IMR-90 (cell line): Measurements from ENCODE around the gene LRRFIP1. TPM values are rescaled to one million over a fixed set of nuclear protein-coding genes. Genes with fewer than 3 reads are reported as not detected.

Experiments
- ATAC-seq: fragments of 200-7000 bp; cut with Tn5 transposase; 2 replicates; pipeline ENCODE4 v1.9.1; 2020; ENCODE audit warnings: low read depth, mild to moderate bottlenecking, moderate library complexity
- BruUV-seq: library from RNA; stranded (reverse); fragments of 400-500 nt; replicated peaks from 2 replicates; lab custom pipeline; 2021; lab: Mats Ljungman, UMichigan
- CTCF ChIA-PET: fragments of 300-600 bp; formaldehyde crosslinking; extraction: SDS; loops from one replicate; lab custom pipeline; 2021; ENCODE audit warnings: antibody characterized with exemption; lab: Yijun Ruan, JAX
- POLR2A ChIA-PET: fragments of 300-600 bp; sonication (Branson Sonifier 250); formaldehyde crosslinking; loops from one replicate; lab custom pipeline; 2022; ENCODE audit warnings: antibody characterized with exemption; ENCODE audit not compliant: unreplicated experiment; lab: Charles Lee
- DNase-seq: peaks from one replicate; pipeline ENCODE4 v3.0.0; 2013
- H2AFZ ChIP-seq: replicated peaks from 2 replicates; pipeline ENCODE3; 2013; ENCODE audit warnings: low read length, mild to moderate bottlenecking; ENCODE audit not compliant: poor library complexity
- H2AK5ac ChIP-seq: 2 replicates; pipeline ENCODE4 v1.6.1; 2013; ENCODE audit warnings: low read depth, low read length, inconsistent platforms
- H2AK9ac ChIP-seq: replicated peaks from 2 replicates; pipeline ENCODE3; 2013; ENCODE audit warnings: mild to moderate bottlenecking, low read depth, low read length, moderate library complexity; ENCODE audit not compliant: poor library complexity
- H2BK120ac ChIP-seq: 2 replicates; pipeline ENCODE4 v1.6.1; 2013; ENCODE audit warnings: low read depth, low read length, inconsistent platforms
- H2BK15ac ChIP-seq: 3 replicates; pipeline ENCODE4 v1.6.1; 2013; ENCODE audit warnings: low read depth, low read length, inconsistent platforms
- H2BK20ac ChIP-seq: 2 replicates; pipeline ENCODE4 v1.6.1; 2013; ENCODE audit warnings: low read depth, mild to moderate bottlenecking, inconsistent platforms, low read length, moderate library complexity
- H2BK5ac ChIP-seq: 2 replicates; pipeline ENCODE4 v1.6.1; 2013; ENCODE audit warnings: mild to moderate bottlenecking, low read depth, low read length, inconsistent platforms; ENCODE audit not compliant: poor library complexity, severe bottlenecking
- H3K14ac ChIP-seq: replicated peaks from 2 replicates; pipeline ENCODE4 v1.6.1; 2013; ENCODE audit warnings: low read depth, low read length, inconsistent platforms
- H3K18ac ChIP-seq: 2 replicates; pipeline ENCODE4 v1.6.1; 2013; ENCODE audit warnings: low read depth, low read length, control low read depth
- H3K23ac ChIP-seq: 2 replicates; pipeline ENCODE4 v1.6.1; 2013; ENCODE audit warnings: low read depth, low read length, inconsistent platforms
- H3K27ac ChIP-seq: 2 replicates; pipeline ENCODE4 v1.5.1; 2013; ENCODE audit warnings: mild to moderate bottlenecking, control low read depth, low read length; ENCODE audit not compliant: insufficient read depth
- H3K27me3 ChIP-seq: 2 replicates; pipeline ENCODE4 v1.6.1; 2013; ENCODE audit warnings: low read length; ENCODE audit not compliant: control insufficient read depth, insufficient read depth
- H3K36me3 ChIP-seq: 2 replicates; pipeline ENCODE4 v1.6.1; 2013; ENCODE audit warnings: low read length, mixed read lengths; ENCODE audit not compliant: control insufficient read depth, insufficient read depth
- H3K4ac ChIP-seq: 2 replicates; pipeline ENCODE4 v1.6.1; 2013; ENCODE audit warnings: low read depth, low read length, inconsistent platforms
- H3K4me1 ChIP-seq: 2 replicates; pipeline ENCODE4 v1.6.1; 2013; ENCODE audit warnings: low read length, mixed read lengths; ENCODE audit not compliant: control insufficient read depth, insufficient read depth
- H3K4me2 ChIP-seq: 2 replicates; pipeline ENCODE4 v1.6.1; 2013; ENCODE audit warnings: low read depth, mild to moderate bottlenecking, control low read depth, low read length, moderate library complexity
- H3K4me3 ChIP-seq: 2 replicates; pipeline ENCODE4 v1.5.1; 2013; ENCODE audit warnings: low read depth, mild to moderate bottlenecking, control low read depth, low read length, moderate library complexity; ENCODE audit not compliant: insufficient read depth
- H3K56ac ChIP-seq: 2 replicates; pipeline ENCODE4 v1.6.1; 2013; ENCODE audit warnings: low read length, inconsistent platforms; ENCODE audit not compliant: insufficient read depth; ENCODE audit errors: extremely low read depth
- H3K79me1 ChIP-seq, 2 experiments: 2 replicates each; pipeline ENCODE4 v1.6.1; 2013; ENCODE audit warnings: low read length in 2 of 2, inconsistent platforms in 1 of 2, low read depth in 1 of 2
- H3K9ac ChIP-seq: 2 replicates; pipeline ENCODE4 v1.6.1; 2013; ENCODE audit warnings: low read depth, low read length, control low read depth
- H3K9me1 ChIP-seq: 2 replicates; pipeline ENCODE4 v1.6.1; 2013; ENCODE audit warnings: low read length, inconsistent platforms; ENCODE audit not compliant: insufficient read depth
- H3K9me3 ChIP-seq: 2 replicates; pipeline ENCODE4 v1.6.1; 2013; ENCODE audit warnings: low read length; ENCODE audit not compliant: control insufficient read depth, insufficient read depth
- H4K20me1 ChIP-seq: 2 replicates; pipeline ENCODE4 v1.6.1; 2013; ENCODE audit warnings: low read length, inconsistent platforms; ENCODE audit not compliant: insufficient read depth
- H4K5ac ChIP-seq: 2 replicates; pipeline ENCODE4 v1.6.1; 2013; ENCODE audit warnings: mild to moderate bottlenecking, low read depth, low read length, control low read depth
- H4K8ac ChIP-seq, 2 experiments: 2 replicates each; pipeline ENCODE4 v1.6.1; 2013; ENCODE audit warnings: low read depth in 2 of 2, low read length in 2 of 2, control low read depth in 1 of 2, inconsistent platforms in 1 of 2
- H4K91ac ChIP-seq: 2 replicates; pipeline ENCODE4 v1.6.1; 2013; ENCODE audit warnings: low read depth, low read length, inconsistent platforms; ENCODE audit not compliant: insufficient read depth
- CEBPB ChIP-seq: IDR thresholded peaks from 2 replicates; pipeline ENCODE4 v1.6.1; 2012; ENCODE audit warnings: low read depth, low read length, improper control_type of control experiment
- FOS ChIP-seq: fragments of 150-350 bp; IDR thresholded peaks from 2 replicates; pipeline ENCODE4 v1.6.1; 2016; ENCODE audit warnings: low read depth, low read length
- NFE2L2 ChIP-seq: fragments of 150-350 bp; IDR thresholded peaks from 2 replicates; pipeline ENCODE4 v1.6.1; 2016; ENCODE audit warnings: low read depth, mild to moderate bottlenecking, low read length
- POLR2A ChIP-seq: IDR thresholded peaks from 2 replicates; pipeline ENCODE4 v1.6.1; 2012; ENCODE audit warnings: mild to moderate bottlenecking, low read depth, low read length
- RFX5 ChIP-seq: IDR thresholded peaks from 2 replicates; pipeline ENCODE4 v1.8.0; 2012; ENCODE audit warnings: low read depth, mild to moderate bottlenecking, low read length, moderate library complexity
- SMC3 ChIP-seq: fragments of 150-350 bp; IDR thresholded peaks from 2 replicates; pipeline ENCODE4 v1.6.1; 2016; ENCODE audit warnings: low read depth, mild to moderate bottlenecking, antibody characterized with exemption, low read length, moderate library complexity
- WGBS, 2 experiments: methylation state at CpG; one replicate each; pipeline versions ENCODE4 v1.1.5 to v1.1.7; 2013; ENCODE audit warnings: missing lambda C conversion rate in 2 of 2; ENCODE audit not compliant: insufficient read length in 1 of 2; ENCODE audit errors: extremely low coverage in 2 of 2; 5-methylcytosine and 5-hydroxymethylcytosine counted together
- dilution Hi-C: fragments of 300-500 bp; cut with HindIII; formaldehyde crosslinking; loops from one replicate; pipeline ENCODE4 v1.14.3; 2018; ENCODE audit warnings: low sequenced_read_pairs; ENCODE audit not compliant: unreplicated experiment
- in situ Hi-C: fragments of 300-500 bp; cut with MboI; formaldehyde crosslinking; loops from 3 replicates; pipeline ENCODE4 v1.14.3; 2019; ENCODE audit warnings: low sequenced_read_pairs, inconsistent platforms, mixed read lengths
- intact Hi-C: fragments of 100-400 bp; cut with micrococcal nuclease; formaldehyde crosslinking; loops from 2 replicates; pipeline ENCODE4 v1.10.0; 2022
- polyA plus RNA-seq, 3 experiments: library from polyadenylated mRNA; depleted of rRNA; stranded (reverse); fragments of >200 nt; gene quantifications; 2 replicates each; pipeline ENCODE4 v1.2.3, GENCODE V29; 2012; ENCODE audit warnings: low replicate concordance in 1 of 3
- total RNA-seq: library from RNA; depleted of rRNA; stranded (reverse); fragments of >200 nt; gene quantifications from 2 replicates; pipeline ENCODE4 v1.2.3, GENCODE V29; 2012
- TF ChIP-seq, protein P1 (sequence below): fragments of 150-350 bp; IDR thresholded peaks from 2 replicates; pipeline ENCODE4 v1.6.1; 2017; ENCODE audit warnings: mild to moderate bottlenecking, antibody characterized with exemption, low read length, low read depth

LRRFIP1 gene
- total and polyA plus RNA-seq, 2 of the 4 experiments (the other 2 are of a cell fraction), result 52.2 to 54.4 TPM

GRCh38 chr2:237612527-237613357 is 14.6 kb upstream of the LRRFIP1 start:
- no peak for ATAC-seq
- Histone ChIP-seq H3K9ac (no peak overlapping the region), H3K23ac (no peak overlapping the region), H2BK120ac (no peak overlapping the region; the same call in 1 of the 2 replicates), H3K79me1 (peaks cover 0 to 14% of the 10 kb centered on the region in 2 experiments; a peak in 2 of 4 replicates), H2BK15ac (no peak overlapping the region), H4K8ac (no peak overlapping the region), H3K4me2 (no peak overlapping the region), H2AK5ac (peak overlapping the region; percentile 74; the same call in 1 of the 2 replicates), H4K20me1 (no peaks in the 10 kb centered on the region), H3K4ac (peak overlapping the region; percentile 31; the same call in 1 of the 2 replicates), H3K18ac (no peak overlapping the region), H3K27ac (no peak overlapping the region), H2AK9ac (no peak overlapping the region), H2BK20ac (no peak overlapping the region), H4K5ac (no peak overlapping the region), H3K27me3 (no peaks in the 10 kb centered on the region), H2AFZ (no peak overlapping the region), H2BK5ac (no peak overlapping the region), H3K9me3 (no peaks in the 10 kb centered on the region), H3K36me3 (no peaks in the 10 kb centered on the region), H3K14ac (no peak overlapping the region), H4K91ac (no peak overlapping the region), H3K4me1 (peaks cover 30% of the 10 kb centered on the region), H3K4me3 (no peak overlapping the region), H3K9me1 (peaks cover 34% of the 10 kb centered on the region), H3K56ac (no peak overlapping the region)
- WGBS, 2 experiments, result 96% methylated on average over 4 of the region's 10 CpGs; no CpG with 5 or more reads in 1 of the 2 experiments
- in situ Hi-C loops, result no loop called here
- TF ChIP-seq SMC3 (no peak), FOS (no peak), CEBPB (no peak), NFE2L2 (no peak), RFX5 (no peak), POLR2A (no peak)
- TF ChIP-seq, protein P1, sequence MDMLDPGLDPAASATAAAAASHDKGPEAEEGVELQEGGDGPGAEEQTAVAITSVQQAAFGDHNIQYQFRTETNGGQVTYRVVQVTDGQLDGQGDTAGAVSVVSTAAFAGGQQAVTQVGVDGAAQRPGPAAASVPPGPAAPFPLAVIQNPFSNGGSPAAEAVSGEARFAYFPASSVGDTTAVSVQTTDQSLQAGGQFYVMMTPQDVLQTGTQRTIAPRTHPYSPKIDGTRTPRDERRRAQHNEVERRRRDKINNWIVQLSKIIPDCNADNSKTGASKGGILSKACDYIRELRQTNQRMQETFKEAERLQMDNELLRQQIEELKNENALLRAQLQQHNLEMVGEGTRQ, result no peak
- dilution Hi-C loops, result no loop called here
- no peak for DNase-seq
- CTCF ChIA-PET, result no interaction called here
- no TSS peak for BruUV-seq
- intact Hi-C loops, result no loop called here
- POLR2A ChIA-PET, result no interaction called here
